Fibroblast of the aortic adventitia (primary cell): Measurements from ENCODE around the gene GALNT2. TPM values are rescaled to one million over a fixed set of nuclear protein-coding genes. Genes with fewer than 3 reads are reported as not detected.

Source experiments
- DNase-seq: peaks from one replicate; pipeline ENCODE4 v3.0.0-alpha.2; 2010; ENCODE audit warnings: low read depth
- H3K4me3 ChIP-seq: 2 replicates; pipeline ENCODE4 v1.5.1; 2011; ENCODE audit warnings: low read depth, mild to moderate bottlenecking, control low read depth, low read length, moderate library complexity
- total RNA-seq: library from RNA; depleted of rRNA; stranded (reverse); fragments of >200 nt; gene quantifications from 2 replicates; pipeline ENCODE4 v1.2.3, GENCODE V29; 2012; ENCODE audit warnings: low replicate concordance
- TF ChIP-seq, protein P1 (sequence below): IDR thresholded peaks from 2 replicates; pipeline ENCODE4 v1.5.1; 2011; ENCODE audit warnings: mild to moderate bottlenecking, low read length, control low read depth, inconsistent platforms; ENCODE audit not compliant: insufficient read depth

Gene GALNT2
- total RNA-seq, 1 donor: 68.1 TPM

DNA sequence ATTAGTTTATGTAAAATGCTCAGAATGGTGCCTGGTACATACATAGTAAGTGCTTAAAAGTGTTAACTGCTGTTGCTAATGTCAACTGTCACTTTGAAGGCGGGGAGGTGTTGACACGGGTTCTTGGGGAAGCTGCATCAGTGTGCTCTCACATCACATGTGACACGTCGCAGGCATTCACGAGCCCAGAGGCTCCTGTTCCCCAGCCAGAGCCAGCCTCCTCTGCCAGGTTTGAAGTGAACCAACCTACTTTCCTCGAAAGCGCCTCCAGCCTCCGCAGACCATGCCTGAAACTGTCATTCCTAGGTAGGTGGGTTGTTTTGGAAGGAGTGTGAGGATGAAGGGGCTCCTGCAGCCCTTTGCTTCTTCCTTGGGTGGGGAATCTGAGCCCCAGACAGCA is 13.8 kb downstream of the GALNT2 start:
- TF ChIP-seq, protein P1, sequence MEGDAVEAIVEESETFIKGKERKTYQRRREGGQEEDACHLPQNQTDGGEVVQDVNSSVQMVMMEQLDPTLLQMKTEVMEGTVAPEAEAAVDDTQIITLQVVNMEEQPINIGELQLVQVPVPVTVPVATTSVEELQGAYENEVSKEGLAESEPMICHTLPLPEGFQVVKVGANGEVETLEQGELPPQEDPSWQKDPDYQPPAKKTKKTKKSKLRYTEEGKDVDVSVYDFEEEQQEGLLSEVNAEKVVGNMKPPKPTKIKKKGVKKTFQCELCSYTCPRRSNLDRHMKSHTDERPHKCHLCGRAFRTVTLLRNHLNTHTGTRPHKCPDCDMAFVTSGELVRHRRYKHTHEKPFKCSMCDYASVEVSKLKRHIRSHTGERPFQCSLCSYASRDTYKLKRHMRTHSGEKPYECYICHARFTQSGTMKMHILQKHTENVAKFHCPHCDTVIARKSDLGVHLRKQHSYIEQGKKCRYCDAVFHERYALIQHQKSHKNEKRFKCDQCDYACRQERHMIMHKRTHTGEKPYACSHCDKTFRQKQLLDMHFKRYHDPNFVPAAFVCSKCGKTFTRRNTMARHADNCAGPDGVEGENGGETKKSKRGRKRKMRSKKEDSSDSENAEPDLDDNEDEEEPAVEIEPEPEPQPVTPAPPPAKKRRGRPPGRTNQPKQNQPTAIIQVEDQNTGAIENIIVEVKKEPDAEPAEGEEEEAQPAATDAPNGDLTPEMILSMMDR: no peak
- DNase-seq: no peak
- H3K4me3 ChIP-seq: no peak overlapping the region

DNA sequence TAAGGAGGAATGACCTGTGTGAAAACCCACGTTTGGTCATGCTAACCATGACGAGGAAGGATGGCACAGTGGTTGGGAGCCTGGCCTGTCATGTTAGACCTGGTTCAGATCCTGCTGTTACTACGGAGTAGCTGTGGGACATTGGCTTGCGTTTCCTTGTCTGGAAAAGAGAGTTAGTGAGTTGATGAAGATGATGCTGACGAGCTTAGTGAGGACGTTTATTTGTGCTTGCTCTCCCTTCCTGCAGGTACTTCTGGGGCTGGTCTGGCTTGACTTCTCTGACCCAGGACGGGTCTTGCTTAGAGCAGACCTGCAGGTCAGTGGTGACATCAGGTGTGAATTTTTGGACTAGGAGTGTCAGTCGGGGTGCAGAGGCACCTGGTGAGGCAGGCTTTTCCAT is 14.7 kb downstream of the GALNT2 start:
- H3K4me3 ChIP-seq: no peak overlapping the region
- DNase-seq: no peak
- TF ChIP-seq, protein P1: no peak

DNA sequence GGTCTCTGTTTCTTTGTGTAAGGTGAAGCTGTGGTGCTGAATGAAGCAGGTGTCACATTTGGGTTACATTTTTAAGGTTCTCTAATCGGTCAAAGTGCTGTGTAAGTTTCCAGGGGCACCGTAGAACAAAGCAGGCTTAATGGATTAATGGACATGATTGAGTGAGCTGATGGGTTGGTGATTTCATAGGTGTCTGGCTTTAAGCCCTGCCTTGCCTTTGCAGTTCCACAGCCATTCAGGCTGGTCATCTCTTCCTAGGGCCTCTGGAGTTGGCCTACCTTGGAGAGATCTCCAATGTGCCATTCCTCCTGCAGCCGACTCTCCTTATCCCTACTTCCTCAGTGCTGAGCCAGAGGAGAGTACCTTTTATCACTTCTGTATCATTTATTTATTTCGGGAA is 15.2 kb downstream of the GALNT2 start:
- no peak for DNase-seq
- TF ChIP-seq, protein P1: no peak
- no peak overlapping the region for H3K4me3 ChIP-seq

DNA sequence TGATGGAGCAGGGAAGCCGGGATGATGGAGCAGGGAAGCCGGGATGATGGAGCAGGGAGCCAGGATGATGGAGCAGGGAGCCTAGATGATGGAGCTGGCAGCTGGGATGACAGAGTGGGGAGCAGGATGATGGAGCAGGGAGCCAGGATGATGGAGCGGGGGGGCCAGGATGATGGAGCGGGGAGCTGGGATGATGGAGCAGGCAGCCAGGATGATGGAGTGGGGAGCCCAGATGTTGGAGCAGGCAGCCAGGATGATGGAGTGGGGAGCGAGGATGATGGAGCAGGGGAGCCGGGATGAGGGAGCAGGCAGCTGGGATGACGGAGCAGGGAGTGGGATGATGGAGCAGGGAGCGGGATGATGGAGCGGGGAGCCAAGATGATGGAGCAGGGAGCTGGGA is 16.0 kb downstream of the GALNT2 start:
- no peak for DNase-seq
- H3K4me3 ChIP-seq: no peak overlapping the region
- TF ChIP-seq, protein P1: no peak

DNA sequence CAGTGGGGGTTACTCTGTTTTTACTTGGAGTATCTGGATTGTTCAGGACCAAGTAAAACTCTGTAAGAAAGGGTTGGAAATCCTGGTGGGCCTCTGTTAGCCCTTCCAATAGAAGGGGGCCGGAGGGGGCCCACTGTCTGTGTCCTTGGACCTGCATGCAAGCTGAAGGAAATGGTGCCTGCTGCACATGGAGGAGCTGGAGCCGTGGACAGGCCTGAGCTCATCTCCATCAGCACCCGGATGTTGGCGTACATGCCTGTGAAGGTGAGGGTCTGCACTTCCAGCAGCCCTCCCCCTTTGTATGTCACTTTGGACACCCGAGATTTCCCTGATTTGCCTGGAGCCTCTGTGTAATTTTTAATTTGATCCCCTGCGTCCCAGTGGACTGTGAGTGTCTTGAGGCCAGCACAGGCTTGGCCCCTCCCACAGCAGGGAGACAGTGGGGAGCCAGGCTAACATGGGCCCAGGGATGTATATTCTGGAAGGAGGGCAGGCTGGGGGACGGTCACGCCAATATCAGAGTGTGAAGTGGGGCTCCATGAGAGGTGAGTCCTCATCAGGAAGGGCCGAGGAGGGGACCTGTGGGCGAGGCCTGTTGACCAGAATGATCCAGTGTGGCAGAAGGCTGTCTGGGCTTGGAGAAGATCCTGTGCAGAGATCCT is 16.8 kb downstream of the GALNT2 start:
- no peak overlapping the region for H3K4me3 ChIP-seq
- no peak for DNase-seq
- TF ChIP-seq, protein P1: no peak

DNA sequence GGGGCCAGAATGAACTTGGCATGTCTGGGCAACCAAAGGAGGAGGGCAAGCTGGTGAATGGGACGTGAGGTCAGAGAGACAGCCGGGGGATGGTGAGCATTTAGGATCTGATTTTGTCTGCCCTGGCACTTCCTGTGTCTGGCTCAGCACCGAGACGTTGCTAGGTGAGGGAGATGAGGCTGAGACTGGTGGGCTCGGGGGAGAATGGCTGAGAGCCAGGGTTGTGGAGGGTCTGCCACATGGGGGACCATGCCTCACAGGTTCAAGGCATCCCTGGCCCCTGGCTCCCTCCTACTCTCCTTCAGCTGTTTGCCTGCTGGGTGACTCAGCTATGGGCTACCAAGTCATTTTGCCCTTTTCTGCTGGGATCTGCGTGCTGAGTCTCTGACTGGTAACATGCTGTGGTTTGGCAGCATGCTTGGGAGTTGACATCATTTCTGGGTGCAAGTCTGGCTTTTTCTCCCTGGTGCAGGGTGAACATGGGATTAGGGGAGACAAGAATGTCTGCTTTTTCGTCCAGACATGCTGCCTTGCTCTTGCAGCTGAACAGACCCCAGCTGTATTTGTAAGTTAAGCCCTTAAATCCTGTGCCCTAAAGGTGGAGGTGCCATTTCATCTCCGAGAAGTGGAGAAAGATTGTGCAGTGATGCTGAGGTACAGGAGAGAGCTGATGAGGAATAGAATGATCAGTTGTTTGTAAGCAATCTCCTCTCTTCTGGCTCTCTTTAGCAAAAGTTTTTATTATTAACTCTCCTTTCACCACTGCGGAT is 17.6 kb downstream of the GALNT2 start:
- DNase-seq: peak; percentile 97
- TF ChIP-seq, protein P1: no peak
- H3K4me3 ChIP-seq: peak overlapping the region; percentile 35
